HepG2 (cell line): ENCODE results near the gene RPUSD4. TPM values are rescaled to one million over a fixed set of nuclear protein-coding genes. Genes with fewer than 3 reads are reported as not detected.

Experiments
- CCAR2 ChIP-seq: fragments of 200-400 bp; formaldehyde crosslinking; optimal IDR thresholded peaks from 2 replicates; pipeline ENCODE3; 2018; ENCODE audit warnings: low read depth, mild to moderate bottlenecking, low read length, moderate library complexity
- ESRRA ChIP-seq: sonication (generic); formaldehyde crosslinking; IDR thresholded peaks from 2 replicates; pipeline ENCODE4 v1.5.1; 2020; ENCODE audit warnings: mild to moderate bottlenecking, low read depth, missing genetic modification reagents
- HMG20B ChIP-seq: conservative IDR thresholded peaks from 2 replicates; pipeline ENCODE4 v1.6.1; 2016; ENCODE audit warnings: missing genetic modification reagents, missing compliant biosample characterization
- HNRNPK ChIP-seq: fragments of 200-400 bp; formaldehyde crosslinking; IDR thresholded peaks from 2 replicates; pipeline ENCODE4 v1.6.1; 2018; ENCODE audit warnings: low read length, low read depth, moderate library complexity, mild to moderate bottlenecking; ENCODE audit not compliant: poor library complexity, severe bottlenecking
- JARID2 ChIP-seq: sonication (generic); formaldehyde crosslinking; IDR thresholded peaks from 2 replicates; pipeline ENCODE4 v1.8.1; 2023; ENCODE audit warnings: missing genetic modification reagents, inconsistent platforms; ENCODE audit not compliant: insufficient replicate concordance
- MZF1 ChIP-seq: sonication (generic); formaldehyde crosslinking; IDR thresholded peaks from 2 replicates; pipeline ENCODE4 v1.8.1; 2023; ENCODE audit warnings: mild to moderate bottlenecking, missing genetic modification reagents, borderline replicate concordance
- PATZ1 ChIP-seq: sonication (generic); formaldehyde crosslinking; IDR thresholded peaks from 2 replicates; pipeline ENCODE4 v1.4.0; 2020; ENCODE audit warnings: missing genetic modification reagents
- POLR2A ChIP-seq, 2 experiments: IDR thresholded peaks; 2 replicates each; pipeline ENCODE4 v1.6.1; 2011; ENCODE audit warnings: low read depth in 2 of 2, low read length in 2 of 2, mild to moderate bottlenecking in 1 of 2, moderate library complexity in 1 of 2; ENCODE audit not compliant: insufficient read depth in 1 of 2
- PRMT3 ChIP-seq: sonication (generic); formaldehyde crosslinking; IDR thresholded peaks from 2 replicates; pipeline ENCODE4 v1.8.1; 2022; ENCODE audit warnings: low read depth, mild to moderate bottlenecking, moderate library complexity, missing genetic modification reagents, borderline replicate concordance
- SALL2 ChIP-seq: sonication (generic); formaldehyde crosslinking; IDR thresholded peaks from 2 replicates; pipeline ENCODE4 v1.8.1; 2023; ENCODE audit warnings: mild to moderate bottlenecking, missing genetic modification reagents, inconsistent platforms
- SMYD3 ChIP-seq: sonication (generic); formaldehyde crosslinking; IDR thresholded peaks from 2 replicates; pipeline ENCODE4 v1.8.1; 2023; ENCODE audit warnings: mild to moderate bottlenecking, missing genetic modification reagents
- SYNCRIP ChIP-seq: fragments of 200-400 bp; formaldehyde crosslinking; IDR thresholded peaks from 2 replicates; pipeline ENCODE4 v1.6.1; 2018; ENCODE audit warnings: mild to moderate bottlenecking, low read depth, low read length; ENCODE audit not compliant: insufficient read depth
- TFAP4 ChIP-seq: sonication (generic); IDR thresholded peaks from 2 replicates; pipeline ENCODE4 v1.6.1; 2016; ENCODE audit warnings: low read depth, borderline replicate concordance
- TP53 ChIP-seq: sonication (generic); formaldehyde crosslinking; conservative IDR thresholded peaks from 2 replicates; pipeline ENCODE4 v1.4.0; 2020; ENCODE audit warnings: missing genetic modification reagents
- ZNF367 ChIP-seq: sonication (generic); formaldehyde crosslinking; IDR thresholded peaks from 2 replicates; pipeline ENCODE4 v1.4.0; 2020; ENCODE audit warnings: missing genetic modification reagents, borderline replicate concordance
- ZNF460 ChIP-seq: sonication (generic); formaldehyde crosslinking; IDR thresholded peaks from 2 replicates; pipeline ENCODE4 v1.5.1; 2020; ENCODE audit warnings: missing genetic modification reagents, mild to moderate bottlenecking, borderline replicate concordance
- ZNF780A ChIP-seq: sonication (generic); formaldehyde crosslinking; IDR thresholded peaks from 2 replicates; pipeline ENCODE4 v1.8.0; 2022; ENCODE audit warnings: mild to moderate bottlenecking, missing genetic modification reagents, moderate library complexity
- polyA plus RNA-seq, 8 experiments: library from polyadenylated mRNA; depleted of rRNA in 3 of 8; stranded (reverse) in 7 of 8; unstranded in 1 of 8; fragments of >200 nt; fragmentation: Illumina TruSeq in 4 of 8; extraction: Trizol in 4 of 8; gene quantifications; 2 replicates each; pipeline versions ENCODE4 v1.2.1 to v1.2.3, GENCODE V29; 2011 to 2016; ENCODE audit warnings: low read depth in 4 of 8, missing spikeins in 1 of 8, mixed read lengths in 1 of 8; ENCODE audit not compliant: insufficient read depth in 1 of 8
- total RNA-seq, 5 experiments: library from RNA; depleted of rRNA; stranded (reverse); fragments of >200 nt; fragmentation: Illumina TruSeq; extraction: Trizol; gene quantifications; 2 replicates each; pipeline ENCODE4 v1.2.3, GENCODE V29; 2016; ENCODE audit warnings: low read depth in 1 of 5
- TF ChIP-seq, protein P1 (sequence below): sonication (generic); formaldehyde crosslinking; IDR thresholded peaks from 2 replicates; pipeline ENCODE4 v1.8.1; 2023; ENCODE audit warnings: missing genetic modification reagents, mild to moderate bottlenecking, borderline replicate concordance
- TF ChIP-seq, protein P2 (sequence below): sonication (generic); formaldehyde crosslinking; IDR thresholded peaks from 2 replicates; pipeline ENCODE4 v1.5.0; 2020; ENCODE audit warnings: mild to moderate bottlenecking, missing genetic modification reagents
- TF ChIP-seq, protein P3 (sequence below): sonication (generic); formaldehyde crosslinking; conservative IDR thresholded peaks from 2 replicates; pipeline ENCODE4 v1.4.0; 2020; ENCODE audit warnings: missing genetic modification reagents
- TF ChIP-seq, protein P4 (sequence below): sonication (generic); formaldehyde crosslinking; IDR thresholded peaks from 2 replicates; pipeline ENCODE4 v1.8.1; 2023; ENCODE audit warnings: missing genetic modification reagents, inconsistent platforms, borderline replicate concordance

RPUSD4 gene
- total and polyA plus RNA-seq, 2 of the 13 experiments (the other 11 are each of a cell fraction or from before 2014, with no cell fraction given), result 45.0 to 52.9 TPM

- TF ChIP-seq TFAP4 (peak; percentile 27; the same call in 1 of the 2 replicates), ZNF367 (CRISPR knock-in tag) (no peak), PATZ1 (CRISPR knock-in tag) (peak; percentile 69), POLR2A (IDR thresholded peaks at IDR 0.05; ENCODE audit: insufficient read depth in 1 of 2, low read depth in 2 of 2, low read length in 2 of 2) (no peak; a peak in 1 of 4 replicates), MZF1 (CRISPR knock-in tag) (no peak), JARID2 (no peak), HNRNPK (no peak), CCAR2 (no peak), SMYD3 (CRISPR knock-in tag) (no peak), PRMT3 (CRISPR knock-in tag) (no peak), HMG20B (CRISPR knock-in tag) (no peak), ESRRA (CRISPR knock-in tag) (no peak), ZNF460 (CRISPR knock-in tag) (no peak), SALL2 (CRISPR knock-in tag) (no peak), TP53 (no peak), ZNF780A (CRISPR knock-in tag) (no peak), SYNCRIP (no peak)
- TF ChIP-seq, protein P1, sequence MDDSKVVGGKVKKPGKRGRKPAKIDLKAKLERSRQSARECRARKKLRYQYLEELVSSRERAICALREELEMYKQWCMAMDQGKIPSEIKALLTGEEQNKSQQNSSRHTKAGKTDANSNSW (CRISPR knock-in tag), result no peak
- TF ChIP-seq, protein P2, sequence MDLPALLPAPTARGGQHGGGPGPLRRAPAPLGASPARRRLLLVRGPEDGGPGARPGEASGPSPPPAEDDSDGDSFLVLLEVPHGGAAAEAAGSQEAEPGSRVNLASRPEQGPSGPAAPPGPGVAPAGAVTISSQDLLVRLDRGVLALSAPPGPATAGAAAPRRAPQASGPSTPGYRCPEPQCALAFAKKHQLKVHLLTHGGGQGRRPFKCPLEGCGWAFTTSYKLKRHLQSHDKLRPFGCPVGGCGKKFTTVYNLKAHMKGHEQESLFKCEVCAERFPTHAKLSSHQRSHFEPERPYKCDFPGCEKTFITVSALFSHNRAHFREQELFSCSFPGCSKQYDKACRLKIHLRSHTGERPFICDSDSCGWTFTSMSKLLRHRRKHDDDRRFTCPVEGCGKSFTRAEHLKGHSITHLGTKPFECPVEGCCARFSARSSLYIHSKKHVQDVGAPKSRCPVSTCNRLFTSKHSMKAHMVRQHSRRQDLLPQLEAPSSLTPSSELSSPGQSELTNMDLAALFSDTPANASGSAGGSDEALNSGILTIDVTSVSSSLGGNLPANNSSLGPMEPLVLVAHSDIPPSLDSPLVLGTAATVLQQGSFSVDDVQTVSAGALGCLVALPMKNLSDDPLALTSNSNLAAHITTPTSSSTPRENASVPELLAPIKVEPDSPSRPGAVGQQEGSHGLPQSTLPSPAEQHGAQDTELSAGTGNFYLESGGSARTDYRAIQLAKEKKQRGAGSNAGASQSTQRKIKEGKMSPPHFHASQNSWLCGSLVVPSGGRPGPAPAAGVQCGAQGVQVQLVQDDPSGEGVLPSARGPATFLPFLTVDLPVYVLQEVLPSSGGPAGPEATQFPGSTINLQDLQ (CRISPR knock-in tag), result no peak
- TF ChIP-seq, protein P3, sequence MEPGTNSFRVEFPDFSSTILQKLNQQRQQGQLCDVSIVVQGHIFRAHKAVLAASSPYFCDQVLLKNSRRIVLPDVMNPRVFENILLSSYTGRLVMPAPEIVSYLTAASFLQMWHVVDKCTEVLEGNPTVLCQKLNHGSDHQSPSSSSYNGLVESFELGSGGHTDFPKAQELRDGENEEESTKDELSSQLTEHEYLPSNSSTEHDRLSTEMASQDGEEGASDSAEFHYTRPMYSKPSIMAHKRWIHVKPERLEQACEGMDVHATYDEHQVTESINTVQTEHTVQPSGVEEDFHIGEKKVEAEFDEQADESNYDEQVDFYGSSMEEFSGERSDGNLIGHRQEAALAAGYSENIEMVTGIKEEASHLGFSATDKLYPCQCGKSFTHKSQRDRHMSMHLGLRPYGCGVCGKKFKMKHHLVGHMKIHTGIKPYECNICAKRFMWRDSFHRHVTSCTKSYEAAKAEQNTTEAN (CRISPR knock-in tag), result no peak
- TF ChIP-seq, protein P4, sequence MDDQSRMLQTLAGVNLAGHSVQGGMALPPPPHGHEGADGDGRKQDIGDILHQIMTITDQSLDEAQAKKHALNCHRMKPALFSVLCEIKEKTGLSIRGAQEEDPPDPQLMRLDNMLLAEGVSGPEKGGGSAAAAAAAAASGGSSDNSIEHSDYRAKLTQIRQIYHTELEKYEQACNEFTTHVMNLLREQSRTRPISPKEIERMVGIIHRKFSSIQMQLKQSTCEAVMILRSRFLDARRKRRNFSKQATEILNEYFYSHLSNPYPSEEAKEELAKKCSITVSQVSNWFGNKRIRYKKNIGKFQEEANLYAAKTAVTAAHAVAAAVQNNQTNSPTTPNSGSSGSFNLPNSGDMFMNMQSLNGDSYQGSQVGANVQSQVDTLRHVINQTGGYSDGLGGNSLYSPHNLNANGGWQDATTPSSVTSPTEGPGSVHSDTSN, result no peak
Observed at GRCh38 chr11:126160345-126161022, 51.0 kb downstream of the RPUSD4 start (continued).
